ENCODE measurements around the gene ARHGAP24. TPM values are rescaled to one million over a fixed set of nuclear protein-coding genes. Genes with fewer than 3 reads are reported as not detected.

The ARHGAP24 gene
- total and polyA plus RNA-seq, 2 experiments from 2014 or later = 5.1 to 8.6 TPM

- H3K4me1 ChIP-seq (ENCODE audit: low read depth) = no peaks in the 10 kb centered on the region
- no peak for TF ChIP-seq CTCF (IDR thresholded peaks at IDR 0.05; ENCODE audit: low read depth, low read length)
- no peak for DNase-seq (ENCODE audit: low read depth in 1 of 2, low spot score in 1 of 2)
- H3K36me3 ChIP-seq = no peaks in the 10 kb centered on the region
- no peak overlapping the region for H3K4me3 ChIP-seq
- H3K27ac ChIP-seq = no peak overlapping the region
- H3K9me3 ChIP-seq (ENCODE audit: low read depth) = no peaks in the 10 kb centered on the region
- H3K27me3 ChIP-seq = no peaks in the 10 kb centered on the region
Measured at GRCh38 chr4:85688055-85688740, 213.2 kb downstream of the ARHGAP24 start.

GRCh38 chr4:85696661-85697060, 221.7 kb downstream of the ARHGAP24 start:
- Histone ChIP-seq H3K9me3 (ENCODE audit: low read depth) (no peaks in the 10 kb centered on the region), H3K36me3 (no peaks in the 10 kb centered on the region), H3K4me3 (no peak overlapping the region), H3K4me1 (ENCODE audit: low read depth) (no peaks in the 10 kb centered on the region), H3K27me3 (no peaks in the 10 kb centered on the region), H3K27ac (no peak overlapping the region)
- DNase-seq (ENCODE audit: low read depth in 1 of 2, low spot score in 1 of 2) = no peak
- TF ChIP-seq CTCF (IDR thresholded peaks at IDR 0.05; ENCODE audit: low read depth, low read length) = no peak

- Histone ChIP-seq H3K27ac (no peak overlapping the region), H3K4me1 (ENCODE audit: low read depth) (no peaks in the 10 kb centered on the region), H3K4me3 (no peak overlapping the region), H3K27me3 (no peaks in the 10 kb centered on the region), H3K36me3 (no peaks in the 10 kb centered on the region), H3K9me3 (ENCODE audit: low read depth) (no peaks in the 10 kb centered on the region)
- DNase-seq (ENCODE audit: low read depth in 1 of 2, low spot score in 1 of 2) = no peak
- no peak for TF ChIP-seq CTCF (IDR thresholded peaks at IDR 0.05; ENCODE audit: low read depth, low read length)
Measured at GRCh38 chr4:85697854-85698253, 222.9 kb downstream of the ARHGAP24 start.

DNA sequence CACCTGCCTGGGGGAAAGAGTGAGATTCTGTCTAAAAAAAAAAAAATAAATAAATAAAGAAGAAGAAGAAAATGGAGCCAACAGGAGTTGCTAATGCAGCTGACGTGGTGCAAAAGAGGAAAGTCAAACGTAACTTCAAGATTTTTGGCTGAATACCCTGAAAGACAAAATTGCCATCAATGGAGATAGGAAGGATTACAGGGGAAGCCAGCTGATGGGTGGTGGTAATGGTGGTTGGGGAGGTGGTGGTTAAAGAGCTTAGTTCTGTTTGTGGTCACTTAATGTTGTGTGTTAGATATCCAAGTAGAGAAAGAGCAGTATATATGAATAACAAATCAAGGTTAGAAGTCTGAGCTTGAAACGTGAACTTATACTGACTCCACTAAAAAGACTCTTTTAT, 225.4 kb downstream of the ARHGAP24 start:
- Histone ChIP-seq H3K4me1 (ENCODE audit: low read depth) (no peaks in the 10 kb centered on the region), H3K9me3 (ENCODE audit: low read depth) (no peaks in the 10 kb centered on the region), H3K4me3 (no peak overlapping the region), H3K27ac (no peak overlapping the region), H3K36me3 (no peaks in the 10 kb centered on the region), H3K27me3 (no peaks in the 10 kb centered on the region)
- no peak for TF ChIP-seq CTCF (IDR thresholded peaks at IDR 0.05; ENCODE audit: low read depth, low read length)
- no peak for DNase-seq (ENCODE audit: low read depth in 1 of 2, low spot score in 1 of 2)

DNA sequence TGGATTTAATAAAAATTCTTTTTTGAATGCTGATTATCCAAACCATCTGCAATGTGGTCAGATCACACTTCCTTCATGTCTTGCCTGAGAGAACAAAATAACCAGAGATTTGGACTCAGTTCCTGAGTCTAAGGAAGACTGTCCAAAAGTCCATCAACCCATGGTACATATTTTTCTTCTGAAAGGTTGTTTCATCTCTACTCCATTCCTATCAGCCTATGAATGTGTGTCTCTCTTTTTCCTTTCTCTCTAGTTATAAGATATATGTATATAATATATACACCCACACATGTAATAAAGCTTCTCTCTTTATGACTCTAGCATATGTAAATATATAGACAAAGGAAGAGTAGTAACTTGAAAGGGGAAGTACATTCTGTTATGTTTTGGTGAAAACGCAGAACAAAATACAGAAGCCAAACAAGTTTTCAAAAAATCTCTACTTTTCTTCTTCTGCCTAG, 226.9 kb downstream of the ARHGAP24 start:
- TF ChIP-seq CTCF (IDR thresholded peaks at IDR 0.05; ENCODE audit: low read depth, low read length) = no peak
- DNase-seq (ENCODE audit: low read depth in 1 of 2, low spot score in 1 of 2) = peak in 1 of 2 donors; percentile 8
- no peak overlapping the region for H3K4me3 ChIP-seq
- no peaks in the 10 kb centered on the region for H3K4me1 ChIP-seq (ENCODE audit: low read depth)
- no peaks in the 10 kb centered on the region for H3K27me3 ChIP-seq
- no peaks in the 10 kb centered on the region for H3K36me3 ChIP-seq
- H3K9me3 ChIP-seq (ENCODE audit: low read depth) = no peaks in the 10 kb centered on the region
- no peak overlapping the region for H3K27ac ChIP-seq
